HepG2 (cell line): ENCODE data around the gene EP300. TPM values are rescaled to one million over a fixed set of nuclear protein-coding genes. Genes with fewer than 3 reads are reported as not detected.

Experiments used
- DNMT1 ChIP-seq: sonication (generic); formaldehyde crosslinking; IDR thresholded peaks from 2 replicates; pipeline ENCODE4 v1.5.1; 2020; ENCODE audit warnings: mild to moderate bottlenecking, missing genetic modification reagents
- GABPB1 ChIP-seq: IDR thresholded peaks from 2 replicates; pipeline ENCODE4 v1.6.1; 2016; ENCODE audit warnings: mild to moderate bottlenecking, missing genetic modification reagents, moderate library complexity, missing compliant biosample characterization
- GMEB1 ChIP-seq: sonication (generic); formaldehyde crosslinking; IDR thresholded peaks from 2 replicates; pipeline ENCODE4 v1.5.1; 2020; ENCODE audit warnings: missing genetic modification reagents, mild to moderate bottlenecking, borderline replicate concordance
- IKZF5 ChIP-seq: IDR thresholded peaks from 2 replicates; pipeline ENCODE4 v1.6.1; 2018; ENCODE audit warnings: missing genetic modification reagents, mild to moderate bottlenecking, missing compliant biosample characterization
- LCORL ChIP-seq, 2 experiments: fragments of 450-650 bp in 1 of 2; sonication (generic) in 1 of 2; formaldehyde crosslinking in 1 of 2; IDR thresholded peaks; 2 replicates each; pipeline versions ENCODE4 v1.5.0 to v1.6.1; 2017 to 2020; ENCODE audit warnings: antibody characterized with exemption in 1 of 2, missing genetic modification reagents in 1 of 2
- REPIN1 ChIP-seq: sonication (generic); formaldehyde crosslinking; IDR thresholded peaks from 2 replicates; pipeline ENCODE4 v1.8.0; 2022; ENCODE audit warnings: missing genetic modification reagents, low read depth, mild to moderate bottlenecking, borderline replicate concordance
- SAFB2 ChIP-seq: sonication (generic); formaldehyde crosslinking; IDR thresholded peaks from 2 replicates; pipeline ENCODE4 v1.5.1; 2020; ENCODE audit warnings: missing genetic modification reagents, low read depth, mild to moderate bottlenecking, borderline replicate concordance
- UBTF ChIP-seq: sonication (generic); formaldehyde crosslinking; IDR thresholded peaks from 2 replicates; pipeline ENCODE4 v1.4.0; 2020; ENCODE audit warnings: mild to moderate bottlenecking, missing genetic modification reagents
- USF2 ChIP-seq, 2 experiments: sonication (generic) in 1 of 2; formaldehyde crosslinking in 1 of 2; IDR thresholded peaks; 2 replicates each; pipeline versions ENCODE4 v1.5.1 to v1.6.1; 2011 to 2020; ENCODE audit warnings: borderline replicate concordance in 1 of 2, low read depth in 1 of 2, low read length in 1 of 2, mild to moderate bottlenecking in 1 of 2, missing genetic modification reagents in 1 of 2, moderate library complexity in 1 of 2
- ZGPAT ChIP-seq: IDR thresholded peaks from 2 replicates; pipeline ENCODE4 v1.6.1; 2016; ENCODE audit warnings: mild to moderate bottlenecking
- ZNF350 ChIP-seq: sonication (generic); formaldehyde crosslinking; IDR thresholded peaks from 2 replicates; pipeline ENCODE4 v1.4.0; 2020; ENCODE audit warnings: mild to moderate bottlenecking, low read depth, missing genetic modification reagents, borderline replicate concordance
- ZNF501 ChIP-seq: sonication (generic); formaldehyde crosslinking; IDR thresholded peaks from 2 replicates; pipeline ENCODE4 v1.5.1; 2020; ENCODE audit warnings: mild to moderate bottlenecking, moderate library complexity, missing genetic modification reagents
- ZNF691 ChIP-seq: sonication (generic); formaldehyde crosslinking; IDR thresholded peaks from 2 replicates; pipeline ENCODE4 v1.4.0; 2020; ENCODE audit warnings: missing genetic modification reagents, low read depth, mild to moderate bottlenecking, borderline replicate concordance
- ZNF747 ChIP-seq: sonication (generic); formaldehyde crosslinking; IDR thresholded peaks from 2 replicates; pipeline ENCODE4 v1.8.1; 2023; ENCODE audit warnings: missing genetic modification reagents, mild to moderate bottlenecking, borderline replicate concordance
- polyA plus RNA-seq, 8 experiments: library from polyadenylated mRNA; depleted of rRNA in 3 of 8; stranded (reverse) in 7 of 8; unstranded in 1 of 8; fragments of >200 nt; fragmentation: Illumina TruSeq in 4 of 8; extraction: Trizol in 4 of 8; gene quantifications; 2 replicates each; pipeline versions ENCODE4 v1.2.1 to v1.2.3, GENCODE V29; 2011 to 2016; ENCODE audit warnings: low read depth in 4 of 8, missing spikeins in 1 of 8, mixed read lengths in 1 of 8; ENCODE audit not compliant: insufficient read depth in 1 of 8
- total RNA-seq, 5 experiments: library from RNA; depleted of rRNA; stranded (reverse); fragments of >200 nt; fragmentation: Illumina TruSeq; extraction: Trizol; gene quantifications; 2 replicates each; pipeline ENCODE4 v1.2.3, GENCODE V29; 2016; ENCODE audit warnings: low read depth in 1 of 5

The EP300 gene
- total and polyA plus RNA-seq, 2 of the 13 experiments (the other 11 are each of a cell fraction or from before 2014, with no cell fraction given): 13.6 to 14.9 TPM

GRCh38 chr22:41197038-41197972, 104.9 kb downstream of the EP300 start (continued):
- TF ChIP-seq ZNF747 (CRISPR knock-in tag) (0 out of 2 replicates have a peak, but pooled peaks have one; percentile 41), ZGPAT (peak; percentile 32; the same call in 1 of the 2 replicates), USF2 (IDR thresholded peaks at IDR 0.05; ENCODE audit: low read depth, low read length) (peak; percentile 79), USF2 (CRISPR knock-in tag; IDR thresholded peaks at IDR 0.05; ENCODE audit: borderline replicate concordance) (peak; percentile 84), REPIN1 (CRISPR knock-in tag) (peak; percentile 58; the same call in 1 of the 2 replicates), ZNF501 (CRISPR knock-in tag) (no peak), GABPB1 (CRISPR knock-in tag) (peak; percentile 64; the same call in 1 of the 2 replicates), LCORL (IDR thresholded peaks at IDR 0.05) (no peak), LCORL (CRISPR knock-in tag; IDR thresholded peaks at IDR 0.05) (peak; percentile 54), SAFB2 (CRISPR knock-in tag) (no peak), UBTF (CRISPR knock-in tag) (peak; percentile 74), GMEB1 (CRISPR knock-in tag) (peak; percentile 52; the same call in 1 of the 2 replicates), IKZF5 (CRISPR knock-in tag) (0 out of 2 replicates have a peak, but pooled peaks have one; percentile 25), DNMT1 (CRISPR knock-in tag) (no peak), ZNF350 (CRISPR knock-in tag) (no peak), ZNF691 (peak; percentile 56; the same call in 1 of the 2 replicates)
